ENCODE measurements around the gene C14orf132.

C14orf132 gene

GRCh38 chr14:96042248-96042930 is 3.2 kb downstream of the C14orf132 start:
- Histone ChIP-seq H3K4me3 (ENCODE audit: low read depth, low read length) (no peak overlapping the region), H3K36me3 (peaks cover 19% of the 10 kb centered on the region), H3K27me3 (ENCODE audit: insufficient read depth, low read depth, severe bottlenecking) (no peaks in the 10 kb centered on the region), H3K9me3 (ENCODE audit: severe bottlenecking) (no peaks in the 10 kb centered on the region), H3K27ac (no peak overlapping the region)
- DNase-seq = peak; percentile 57
- no peak for TF ChIP-seq CTCF (IDR thresholded peaks at IDR 0.05; ENCODE audit: low read depth, low read length)

GRCh38 chr14:96046630-96047029 is 7.5 kb downstream of the C14orf132 start:
- Histone ChIP-seq H3K9me3 (ENCODE audit: severe bottlenecking) (no peaks in the 10 kb centered on the region), H3K4me3 (ENCODE audit: low read depth, low read length) (no peak overlapping the region), H3K27ac (no peak overlapping the region), H3K36me3 (peaks cover 13% of the 10 kb centered on the region), H3K27me3 (ENCODE audit: insufficient read depth, low read depth, severe bottlenecking) (no peaks in the 10 kb centered on the region)
- no peak for DNase-seq
- TF ChIP-seq CTCF (IDR thresholded peaks at IDR 0.05; ENCODE audit: low read depth, low read length) = no peak

- no peak for DNase-seq
- no peak overlapping the region for H3K4me3 ChIP-seq (ENCODE audit: low read depth, low read length)
Observed at GRCh38 chr14:96047101-96047500, 7.9 kb downstream of the C14orf132 start.

GRCh38 chr14:96049932-96050331 is 10.8 kb downstream of the C14orf132 start:
- no peak for DNase-seq
- Histone ChIP-seq H3K27me3 (ENCODE audit: insufficient read depth, low read depth, severe bottlenecking) (no peaks in the 10 kb centered on the region), H3K27ac (no peak overlapping the region), H3K4me3 (ENCODE audit: low read depth, low read length) (no peak overlapping the region), H3K9me3 (ENCODE audit: severe bottlenecking) (no peaks in the 10 kb centered on the region), H3K36me3 (peaks cover 22% of the 10 kb centered on the region)
- TF ChIP-seq CTCF (IDR thresholded peaks at IDR 0.05; ENCODE audit: low read depth, low read length) = no peak

More at GRCh38 chr14:96047101-96047500, 7.9 kb downstream of the C14orf132 start:
- Histone ChIP-seq H3K36me3 (peaks cover 13% of the 10 kb centered on the region), H3K27me3 (ENCODE audit: insufficient read depth, low read depth, severe bottlenecking) (no peaks in the 10 kb centered on the region), H3K9me3 (ENCODE audit: severe bottlenecking) (no peaks in the 10 kb centered on the region), H3K27ac (no peak overlapping the region)
- no peak for TF ChIP-seq CTCF (IDR thresholded peaks at IDR 0.05; ENCODE audit: low read depth, low read length)

- Histone ChIP-seq H3K9me3 (ENCODE audit: severe bottlenecking) (no peaks in the 10 kb centered on the region), H3K4me3 (ENCODE audit: low read depth, low read length) (no peak overlapping the region), H3K36me3 (peaks cover 22% of the 10 kb centered on the region), H3K27ac (no peak overlapping the region), H3K27me3 (ENCODE audit: insufficient read depth, low read depth, severe bottlenecking) (no peaks in the 10 kb centered on the region)
- no peak for DNase-seq
- no peak for TF ChIP-seq CTCF (IDR thresholded peaks at IDR 0.05; ENCODE audit: low read depth, low read length)
Observed at GRCh38 chr14:96050482-96050881, 11.3 kb downstream of the C14orf132 start.

GRCh38 chr14:96051231-96051630 is 12.1 kb downstream of the C14orf132 start:
- H3K9me3 ChIP-seq (ENCODE audit: severe bottlenecking) = no peaks in the 10 kb centered on the region
- no peak overlapping the region for H3K27ac ChIP-seq
- H3K27me3 ChIP-seq (ENCODE audit: insufficient read depth, low read depth, severe bottlenecking) = no peaks in the 10 kb centered on the region
- no peak for TF ChIP-seq CTCF (IDR thresholded peaks at IDR 0.05; ENCODE audit: low read depth, low read length)
- DNase-seq = no peak
- no peak overlapping the region for H3K4me3 ChIP-seq (ENCODE audit: low read depth, low read length)
- peaks cover 22% of the 10 kb centered on the region for H3K36me3 ChIP-seq
